Hepatocyte (in vitro differentiated cells): ENCODE measurements around the gene MAP3K6. TPM values are rescaled to one million over a fixed set of nuclear protein-coding genes. Genes with fewer than 3 reads are reported as not detected.

ENCODE experiments used
- DNase-seq: peaks from one replicate; pipeline ENCODE4 v3.0.0-alpha.2; 2016; ENCODE audit warnings: low spot score
- H2AFZ ChIP-seq: fragments of 200-600 bp; sonication (generic); 2 replicates; pipeline ENCODE4 v1.6.0; 2016; ENCODE audit warnings: antibody characterized with exemption, mild to moderate bottlenecking
- H3K27ac ChIP-seq: fragments of 200-600 bp; sonication (generic); 2 replicates; pipeline ENCODE4 v1.5.1; 2016; ENCODE audit warnings: mild to moderate bottlenecking
- H3K27me3 ChIP-seq: fragments of 200-600 bp; sonication (generic); 2 replicates; pipeline ENCODE4 v1.6.1; 2016
- H3K36me3 ChIP-seq: fragments of 200-600 bp; sonication (generic); replicated peaks from 2 replicates; pipeline ENCODE4 v1.5.1; 2016; ENCODE audit warnings: low read depth; ENCODE audit not compliant: insufficient read depth
- H3K4me1 ChIP-seq: fragments of 200-600 bp; sonication (generic); 2 replicates; pipeline ENCODE4 v1.5.1; 2016; ENCODE audit warnings: mild to moderate bottlenecking, moderate library complexity; ENCODE audit not compliant: insufficient read depth
- H3K4me2 ChIP-seq: fragments of 200-600 bp; sonication (generic); 2 replicates; pipeline ENCODE4 v1.6.0; 2016
- H3K4me3 ChIP-seq: fragments of 200-600 bp; sonication (generic); 2 replicates; pipeline ENCODE4 v1.5.1; 2016; ENCODE audit warnings: mild to moderate bottlenecking
- H3K79me2 ChIP-seq: fragments of 200-600 bp; sonication (generic); 2 replicates; pipeline ENCODE4 v1.6.0; 2017; ENCODE audit warnings: mild to moderate bottlenecking
- H3K9me2 ChIP-seq: fragments of 200-600 bp; sonication (generic); replicated peaks from 2 replicates; pipeline ENCODE4 v1.6.0; 2017; ENCODE audit warnings: mild to moderate bottlenecking; ENCODE audit not compliant: insufficient read depth
- H3K9me3 ChIP-seq: fragments of 200-600 bp; sonication (generic); 2 replicates; pipeline ENCODE4 v1.5.1; 2016; ENCODE audit warnings: low read depth, mild to moderate bottlenecking
- H4K20me1 ChIP-seq: fragments of 200-600 bp; sonication (generic); 2 replicates; pipeline ENCODE4 v1.6.0; 2016; ENCODE audit warnings: mild to moderate bottlenecking; ENCODE audit not compliant: insufficient read depth, poor library complexity, severe bottlenecking
- EZH2 ChIP-seq: fragments of 200-600 bp; sonication (generic); IDR thresholded peaks from 2 replicates; pipeline ENCODE4 v1.6.1; 2016; ENCODE audit warnings: antibody characterized with exemption, mild to moderate bottlenecking, borderline replicate concordance
- EZH2phosphoT487 ChIP-seq: fragments of 200-600 bp; sonication (generic); IDR thresholded peaks from one replicate; pipeline ENCODE4 v1.6.1; 2018; ENCODE audit warnings: antibody characterized with exemption, mild to moderate bottlenecking, low read depth, moderate library complexity; ENCODE audit not compliant: unreplicated experiment, severe bottlenecking
- WGBS: methylation state at CpG from one replicate; pipeline ENCODE4 v1.1.6; 2016; ENCODE audit warnings: low lambda C conversion rate; ENCODE audit errors: missing lambda C conversion rate; 5-methylcytosine and 5-hydroxymethylcytosine counted together
- polyA plus RNA-seq: library from polyadenylated mRNA; unstranded; fragments of >200 nt; fragmentation: Nextera tagmentation; extraction: Ambion mirVana; gene quantifications from 2 replicates; pipeline ENCODE4 v1.2.1, GENCODE V29; 2016
- total RNA-seq: library from RNA; depleted of rRNA; stranded (reverse); fragments of >200 nt; gene quantifications from 2 replicates; pipeline ENCODE4 v1.2.3, GENCODE V29; 2014
- TF ChIP-seq, protein P1 (sequence below): fragments of 200-600 bp; sonication (generic); IDR thresholded peaks from 2 replicates; pipeline ENCODE4 v1.5.1; 2016; ENCODE audit warnings: antibody characterized with exemption, mild to moderate bottlenecking; ENCODE audit not compliant: poor library complexity

Gene MAP3K6
- total and polyA plus RNA-seq, 2 experiments from 2014 or later, result 6.3 to 20.4 TPM

DNA sequence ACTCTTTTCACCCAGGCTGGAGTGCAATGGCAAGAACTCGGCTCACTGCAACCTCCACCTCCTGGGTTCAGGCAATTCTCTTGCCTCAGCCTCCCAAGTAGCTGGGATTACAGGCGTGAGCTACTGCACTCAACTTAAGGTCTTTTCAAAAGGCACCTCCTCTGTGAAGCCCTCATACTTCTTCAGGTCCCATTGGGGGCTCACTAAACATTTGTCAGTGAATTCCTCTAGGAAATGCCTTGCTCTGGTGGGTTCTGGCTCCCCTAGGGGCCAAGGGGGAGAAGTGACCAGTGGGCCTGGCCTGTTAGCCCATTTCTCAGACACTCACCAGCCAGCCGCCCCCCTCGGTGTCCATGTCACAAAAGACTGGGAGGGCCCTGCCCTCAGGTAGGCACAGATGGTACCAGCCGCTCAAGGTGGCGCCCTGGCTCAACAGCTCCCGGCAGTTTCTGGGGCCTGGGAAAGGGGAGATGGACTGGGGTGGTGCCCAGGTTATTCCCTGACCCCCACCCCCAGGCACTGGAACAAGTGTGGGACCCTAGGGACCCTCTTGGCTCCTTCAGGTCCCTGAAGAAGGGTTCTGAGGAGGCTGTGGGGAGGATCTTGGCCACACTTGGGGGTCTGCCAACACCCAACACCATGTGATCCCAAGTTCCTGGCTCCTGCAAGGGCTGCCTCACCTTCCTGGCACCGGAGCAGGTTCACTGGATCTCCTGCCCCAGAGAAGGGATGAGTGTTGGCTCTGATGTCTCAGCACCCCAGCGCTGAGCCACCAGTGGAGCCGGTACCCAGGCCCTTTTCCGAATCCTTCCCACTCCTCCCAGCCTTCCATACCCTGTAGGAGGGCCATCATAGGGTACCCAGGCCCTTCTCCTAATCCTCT lies 6.3 kb upstream of the MAP3K6 start:
- TF ChIP-seq EZH2, result no peak
- TF ChIP-seq, protein P1, sequence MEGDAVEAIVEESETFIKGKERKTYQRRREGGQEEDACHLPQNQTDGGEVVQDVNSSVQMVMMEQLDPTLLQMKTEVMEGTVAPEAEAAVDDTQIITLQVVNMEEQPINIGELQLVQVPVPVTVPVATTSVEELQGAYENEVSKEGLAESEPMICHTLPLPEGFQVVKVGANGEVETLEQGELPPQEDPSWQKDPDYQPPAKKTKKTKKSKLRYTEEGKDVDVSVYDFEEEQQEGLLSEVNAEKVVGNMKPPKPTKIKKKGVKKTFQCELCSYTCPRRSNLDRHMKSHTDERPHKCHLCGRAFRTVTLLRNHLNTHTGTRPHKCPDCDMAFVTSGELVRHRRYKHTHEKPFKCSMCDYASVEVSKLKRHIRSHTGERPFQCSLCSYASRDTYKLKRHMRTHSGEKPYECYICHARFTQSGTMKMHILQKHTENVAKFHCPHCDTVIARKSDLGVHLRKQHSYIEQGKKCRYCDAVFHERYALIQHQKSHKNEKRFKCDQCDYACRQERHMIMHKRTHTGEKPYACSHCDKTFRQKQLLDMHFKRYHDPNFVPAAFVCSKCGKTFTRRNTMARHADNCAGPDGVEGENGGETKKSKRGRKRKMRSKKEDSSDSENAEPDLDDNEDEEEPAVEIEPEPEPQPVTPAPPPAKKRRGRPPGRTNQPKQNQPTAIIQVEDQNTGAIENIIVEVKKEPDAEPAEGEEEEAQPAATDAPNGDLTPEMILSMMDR, result peak; percentile 4
- H4K20me1 ChIP-seq, result no peaks in the 10 kb centered on the region
- no peaks in the 10 kb centered on the region for H3K36me3 ChIP-seq
- H3K9me3 ChIP-seq, result no peaks in the 10 kb centered on the region
- no peak for DNase-seq
- no peaks in the 10 kb centered on the region for H3K79me2 ChIP-seq
- H3K4me1 ChIP-seq, result no peaks in the 10 kb centered on the region
- WGBS, result 90% methylated on average over 11 of the region's 11 CpGs
- H3K4me2 ChIP-seq, result no peak overlapping the region
- H3K27ac ChIP-seq, result no peak overlapping the region
- H3K27me3 ChIP-seq, result no peaks in the 10 kb centered on the region
- no peaks in the 10 kb centered on the region for H3K9me2 ChIP-seq
- no peak overlapping the region for H2AFZ ChIP-seq
- no peak overlapping the region for H3K4me3 ChIP-seq

DNA sequence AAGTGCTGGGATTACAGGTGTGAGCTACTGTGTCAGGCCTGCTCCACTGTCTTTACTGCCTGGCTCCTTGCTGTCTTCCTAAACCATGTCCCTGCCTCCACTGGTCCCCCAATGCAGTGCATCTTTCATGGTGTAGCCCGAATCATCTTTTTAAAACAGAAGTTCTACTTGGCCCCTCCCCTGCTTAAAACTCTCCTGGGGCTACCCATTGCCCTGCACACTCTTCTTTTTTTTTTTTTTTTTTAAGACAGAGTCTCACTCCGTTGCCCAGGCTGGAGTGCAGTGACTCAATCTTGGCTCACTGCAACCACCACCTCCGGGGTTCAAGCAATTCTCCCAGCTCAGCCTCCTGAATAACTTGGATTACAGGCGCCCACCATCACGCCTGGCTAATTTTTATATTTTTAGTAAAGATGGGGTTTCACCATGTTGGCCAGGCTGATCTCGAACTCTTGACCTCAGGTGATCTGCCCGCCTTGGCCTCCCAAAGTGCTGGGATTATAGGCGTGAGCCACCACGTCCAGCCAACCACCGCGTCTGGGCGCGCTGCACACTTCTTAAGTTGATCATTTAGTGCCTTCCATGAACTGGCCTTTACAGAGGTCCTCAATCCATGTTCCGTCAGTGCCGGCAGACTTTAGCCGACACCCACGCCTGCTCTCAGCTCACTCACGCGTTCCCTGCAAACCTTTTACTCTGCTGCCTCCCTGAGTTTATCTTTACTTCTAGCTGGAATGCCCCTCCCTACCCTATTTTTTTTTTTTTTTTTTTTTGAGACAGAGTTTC lies 5.5 kb upstream of the MAP3K6 start:
- Histone ChIP-seq H3K27ac (no peak overlapping the region), H4K20me1 (no peaks in the 10 kb centered on the region), H3K9me3 (no peaks in the 10 kb centered on the region), H3K4me3 (no peak overlapping the region), H3K4me1 (peaks cover 4% of the 10 kb centered on the region), H2AFZ (no peak overlapping the region), H3K79me2 (no peaks in the 10 kb centered on the region), H3K27me3 (no peaks in the 10 kb centered on the region), H3K4me2 (no peak overlapping the region), H3K9me2 (no peaks in the 10 kb centered on the region), H3K36me3 (no peaks in the 10 kb centered on the region)
- TF ChIP-seq EZH2 (no peak), EZH2phosphoT487 (no peak)
- TF ChIP-seq, protein P1, result no peak
- peak; percentile 51 for DNase-seq
- 85% methylated on average over 19 of the region's 19 CpGs for WGBS

DNA sequence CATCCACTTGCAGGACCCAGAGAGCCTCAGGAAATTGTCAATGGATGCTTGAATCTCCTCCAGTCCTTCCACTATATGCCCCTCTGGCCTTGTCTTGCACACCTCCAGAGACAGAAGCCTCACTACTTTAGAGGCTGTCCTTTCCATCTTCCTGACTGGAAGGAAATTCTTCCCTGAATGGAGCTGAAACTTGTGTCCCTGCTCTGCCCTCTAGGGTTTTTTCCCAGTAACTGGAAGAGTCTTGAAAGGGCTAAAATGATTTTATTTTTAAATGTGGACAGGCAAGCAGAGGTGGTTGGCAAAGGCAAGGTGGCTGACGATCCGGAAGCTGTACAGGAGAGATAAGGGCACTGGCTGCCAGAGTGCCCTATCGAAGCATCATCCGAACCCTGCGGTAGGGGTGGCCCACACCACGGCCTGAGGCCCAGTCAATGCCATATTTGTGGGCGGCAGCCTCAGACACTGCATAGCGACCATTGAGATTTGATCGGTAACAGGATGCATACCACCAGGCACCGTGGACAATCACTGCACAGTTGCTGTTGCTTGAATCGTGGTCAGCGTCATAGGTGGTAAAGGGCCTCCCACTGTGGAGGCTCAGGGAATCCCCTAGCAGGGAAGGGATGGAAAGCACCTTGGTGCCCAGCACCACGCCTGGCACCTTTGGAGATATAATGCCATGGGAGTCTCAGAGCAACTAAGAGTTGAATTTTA lies 2.3 kb upstream of the MAP3K6 start:
- no peak overlapping the region for H3K27ac ChIP-seq

More for the DNA sequence above, 2.3 kb upstream of the MAP3K6 start:
- H4K20me1 ChIP-seq, result no peaks in the 10 kb centered on the region
- no peaks in the 10 kb centered on the region for H3K27me3 ChIP-seq
- no peak overlapping the region for H3K4me2 ChIP-seq
- no peak for DNase-seq
- H3K36me3 ChIP-seq, result no peaks in the 10 kb centered on the region
- no peaks in the 10 kb centered on the region for H3K79me2 ChIP-seq
- H3K4me1 ChIP-seq, result peaks cover 7% of the 10 kb centered on the region
- H3K9me3 ChIP-seq, result no peaks in the 10 kb centered on the region
- no peak overlapping the region for H2AFZ ChIP-seq
- no peaks in the 10 kb centered on the region for H3K9me2 ChIP-seq
- WGBS, result 86% methylated on average over 13 of the region's 13 CpGs
- TF ChIP-seq, protein P1, result peak; percentile 25
- TF ChIP-seq EZH2phosphoT487, result no peak
- no peak overlapping the region for H3K4me3 ChIP-seq
